ENCODE data around the gene EMP3. TPM values are rescaled to one million over a fixed set of nuclear protein-coding genes. Genes with fewer than 3 reads are reported as not detected.

EMP3 gene
- total RNA-seq, 1 experiment from 2014 or later: 8.9 TPM

- Mint-ChIP-seq H3K4me1 (peaks cover 34% of the 10 kb centered on the region), H3K36me3 (no peaks in the 10 kb centered on the region), H3K27ac (peak overlapping the region; percentile 98), H3K27me3 (ENCODE audit: low read depth) (peaks cover 23% of the 10 kb centered on the region), H3K4me3 (peak overlapping the region; percentile 91), H3K9me3 (no peaks in the 10 kb centered on the region)
- ATAC-seq: peak; percentile 33
- peak; percentile 94 for DNase-seq (ENCODE audit: low spot score)
- ChIA-PET CTCF (interaction anchor here (0.6 to 12.8 kb wide), 19 partner anchors 10 to 289 kb away, joined by 3 to 404 read pairs (median 4); partner anchors contain the start of genes KDELR1, SYNGR4 and TMEM143), POLR2A (interaction anchor here (1.1 to 1.5 kb wide), 2 partner anchors 11 to 14 kb away, joined by 3 to 6 read pairs; no protein-coding TSS in a partner anchor)
- TF ChIP-seq NR1H2 (CRISPR knock-in tag; IDR thresholded peaks at IDR 0.05) (no peak), ZSCAN18 (CRISPR knock-in tag; IDR thresholded peaks at IDR 0.05) (no peak), ETV6 (CRISPR knock-in tag; IDR thresholded peaks at IDR 0.05) (no peak), ATF1 (CRISPR knock-in tag; IDR thresholded peaks at IDR 0.05) (no peak), ESRRA (CRISPR knock-in tag; IDR thresholded peaks at IDR 0.05; ENCODE audit: borderline replicate concordance) (no peak), ZNF512 (CRISPR knock-in tag; IDR thresholded peaks at IDR 0.05; ENCODE audit: borderline replicate concordance) (no peak), OVOL2 (CRISPR knock-in tag; IDR thresholded peaks at IDR 0.05; ENCODE audit: borderline replicate concordance) (no peak), SP1 (CRISPR knock-in tag; conservative IDR thresholded peaks at IDR 0.05) (peak; percentile 83), CDX4 (CRISPR knock-in tag; IDR thresholded peaks at IDR 0.05; ENCODE audit: borderline replicate concordance) (no peak), PRRX2 (CRISPR knock-in tag; IDR thresholded peaks at IDR 0.05) (no peak), ZNF281 (CRISPR knock-in tag; IDR thresholded peaks at IDR 0.05) (no peak), ZNF423 (CRISPR knock-in tag; IDR thresholded peaks at IDR 0.05) (no peak), KAT7 (CRISPR knock-in tag; IDR thresholded peaks at IDR 0.05; ENCODE audit: borderline replicate concordance) (no peak), ZNF138 (CRISPR knock-in tag; conservative IDR thresholded peaks at IDR 0.05) (no peak), ZNF671 (CRISPR knock-in tag; IDR thresholded peaks at IDR 0.05) (no peak), ARID4B (CRISPR knock-in tag; IDR thresholded peaks at IDR 0.05; ENCODE audit: borderline replicate concordance) (no peak), ZNF232 (CRISPR knock-in tag; IDR thresholded peaks at IDR 0.05) (no peak), USF2 (CRISPR knock-in tag; IDR thresholded peaks at IDR 0.05) (no peak), HMGXB4 (CRISPR knock-in tag; IDR thresholded peaks at IDR 0.05) (0 out of 2 replicates have a peak, but pooled peaks have one; percentile 31), E2F5 (CRISPR knock-in tag; IDR thresholded peaks at IDR 0.05) (no peak), SMAD3 (CRISPR knock-in tag; IDR thresholded peaks at IDR 0.05; ENCODE audit: borderline replicate concordance) (no peak)
Measured at GRCh38 chr19:48319647-48320541, 5.5 kb upstream of the EMP3 start.

Measured in WTC11 (cell line).